ENCODE data around the gene GRIP2.

GRCh38 chr3:14544282-14545250 is 4.4 kb upstream of the GRIP2 start:
- TF ChIP-seq CTCF (conservative IDR thresholded peaks at IDR 0.05 in 1 of 2, IDR thresholded peaks at IDR 0.05 in 1 of 2; ENCODE audit: low read depth in 1 of 2, low read length in 2 of 2) (no peak), EZH2 (IDR thresholded peaks at IDR 0.05; ENCODE audit: low read length, missing control alignments) (no peak)
